Ovary (tissue), 3 donors: Measurements from ENCODE around the gene VDR.

Experiments
- POLR2A ChIP-seq: fragments of 450-650 bp; IDR thresholded peaks from one replicate; pipeline ENCODE4 v1.6.1; 2017; ENCODE audit warnings: antibody characterized with exemption, mild to moderate bottlenecking, moderate library complexity
- TF ChIP-seq, protein P1 (sequence below), 3 donors: fragments of 450-650 bp in 2 of 3; fragments of 200-600 bp in 1 of 3; IDR thresholded peaks; one replicate each; pipeline versions ENCODE4 v1.5.1 to v1.8.0; 2016 to 2022; ENCODE audit warnings: antibody characterized with exemption in 3 of 3, mild to moderate bottlenecking in 1 of 3
- donor health status: DM: no; HTN: no; CAD: no.

DNA sequence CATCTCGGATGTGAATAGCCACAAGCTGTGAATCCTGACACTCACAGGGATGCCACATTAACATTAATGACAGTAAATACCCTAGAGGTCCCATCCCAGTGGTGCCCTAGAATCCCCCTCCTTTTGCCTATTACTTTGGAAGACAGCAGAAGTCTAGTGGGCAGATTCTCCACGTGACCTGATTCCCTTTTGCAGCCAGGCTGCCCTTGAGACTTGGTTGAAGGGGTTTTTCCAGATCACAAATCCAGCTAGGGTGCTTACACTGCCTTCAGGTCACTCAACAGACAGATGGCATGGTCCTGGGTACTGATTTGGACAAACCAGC is 93.8 kb downstream of the VDR start:
- TF ChIP-seq, protein P1, sequence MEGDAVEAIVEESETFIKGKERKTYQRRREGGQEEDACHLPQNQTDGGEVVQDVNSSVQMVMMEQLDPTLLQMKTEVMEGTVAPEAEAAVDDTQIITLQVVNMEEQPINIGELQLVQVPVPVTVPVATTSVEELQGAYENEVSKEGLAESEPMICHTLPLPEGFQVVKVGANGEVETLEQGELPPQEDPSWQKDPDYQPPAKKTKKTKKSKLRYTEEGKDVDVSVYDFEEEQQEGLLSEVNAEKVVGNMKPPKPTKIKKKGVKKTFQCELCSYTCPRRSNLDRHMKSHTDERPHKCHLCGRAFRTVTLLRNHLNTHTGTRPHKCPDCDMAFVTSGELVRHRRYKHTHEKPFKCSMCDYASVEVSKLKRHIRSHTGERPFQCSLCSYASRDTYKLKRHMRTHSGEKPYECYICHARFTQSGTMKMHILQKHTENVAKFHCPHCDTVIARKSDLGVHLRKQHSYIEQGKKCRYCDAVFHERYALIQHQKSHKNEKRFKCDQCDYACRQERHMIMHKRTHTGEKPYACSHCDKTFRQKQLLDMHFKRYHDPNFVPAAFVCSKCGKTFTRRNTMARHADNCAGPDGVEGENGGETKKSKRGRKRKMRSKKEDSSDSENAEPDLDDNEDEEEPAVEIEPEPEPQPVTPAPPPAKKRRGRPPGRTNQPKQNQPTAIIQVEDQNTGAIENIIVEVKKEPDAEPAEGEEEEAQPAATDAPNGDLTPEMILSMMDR (IDR thresholded peaks at IDR 0.05) = no peak
- TF ChIP-seq POLR2A = no peak
